ENCODE results near the gene HTR3B.

DNA sequence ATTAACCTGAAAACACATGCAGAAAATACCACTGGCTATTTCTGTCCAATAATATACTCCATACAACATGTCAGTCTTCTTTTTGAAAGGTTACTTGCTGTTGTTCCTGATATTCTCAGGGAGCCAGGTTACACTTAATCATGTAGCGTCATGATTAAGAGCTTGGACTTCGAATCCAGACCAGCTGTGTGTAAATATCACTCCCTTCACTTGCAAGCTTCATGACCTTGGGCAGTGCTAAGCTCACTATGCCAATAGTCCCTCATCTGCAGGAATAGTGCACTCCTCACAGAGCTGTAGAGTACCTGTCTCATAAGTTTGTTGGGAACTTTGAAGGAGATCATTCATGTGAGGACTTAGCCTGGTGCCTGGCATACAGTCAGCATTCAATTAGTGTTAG is 1.9 kb downstream of the HTR3B start:
- TF ChIP-seq POLR2AphosphoS5 (IDR thresholded peaks at IDR 0.05): no peak
- TF ChIP-seq, protein P1, sequence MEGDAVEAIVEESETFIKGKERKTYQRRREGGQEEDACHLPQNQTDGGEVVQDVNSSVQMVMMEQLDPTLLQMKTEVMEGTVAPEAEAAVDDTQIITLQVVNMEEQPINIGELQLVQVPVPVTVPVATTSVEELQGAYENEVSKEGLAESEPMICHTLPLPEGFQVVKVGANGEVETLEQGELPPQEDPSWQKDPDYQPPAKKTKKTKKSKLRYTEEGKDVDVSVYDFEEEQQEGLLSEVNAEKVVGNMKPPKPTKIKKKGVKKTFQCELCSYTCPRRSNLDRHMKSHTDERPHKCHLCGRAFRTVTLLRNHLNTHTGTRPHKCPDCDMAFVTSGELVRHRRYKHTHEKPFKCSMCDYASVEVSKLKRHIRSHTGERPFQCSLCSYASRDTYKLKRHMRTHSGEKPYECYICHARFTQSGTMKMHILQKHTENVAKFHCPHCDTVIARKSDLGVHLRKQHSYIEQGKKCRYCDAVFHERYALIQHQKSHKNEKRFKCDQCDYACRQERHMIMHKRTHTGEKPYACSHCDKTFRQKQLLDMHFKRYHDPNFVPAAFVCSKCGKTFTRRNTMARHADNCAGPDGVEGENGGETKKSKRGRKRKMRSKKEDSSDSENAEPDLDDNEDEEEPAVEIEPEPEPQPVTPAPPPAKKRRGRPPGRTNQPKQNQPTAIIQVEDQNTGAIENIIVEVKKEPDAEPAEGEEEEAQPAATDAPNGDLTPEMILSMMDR (IDR thresholded peaks at IDR 0.05): no peak
- no peak for TF ChIP-seq POLR2A (IDR thresholded peaks at IDR 0.05)
- TF ChIP-seq EP300 (IDR thresholded peaks at IDR 0.05): no peak
